Lower lobe of right lung (tissue), 2 donors: ENCODE measurements around the gene CLHC1. TPM values are rescaled to one million over a fixed set of nuclear protein-coding genes. Genes with fewer than 3 reads are reported as not detected.
"Not testable (repeated sequence)": the region's sequence is repeated elsewhere in the genome, so short reads cannot be mapped to it uniquely, and the experiment has no call there.

ENCODE experiments used
- ATAC-seq, 2 donors: fragments of 200-7000 bp; cut with Tn5 transposase; one replicate each; pipeline ENCODE4 v1.9.1; 2020 to 2022; ENCODE audit warnings: mild to moderate bottlenecking in 2 of 2, moderate library complexity in 2 of 2
- DNase-seq: peaks from one replicate; pipeline ENCODE4 v3.0.0-alpha.2; 2020
- H3K27ac ChIP-seq: fragments of 200-600 bp; one replicate; pipeline ENCODE4 v1.8.0; 2022
- H3K27me3 ChIP-seq: fragments of 200-600 bp; one replicate; pipeline ENCODE4 v1.8.0; 2022; ENCODE audit warnings: low read depth
- H3K36me3 ChIP-seq: fragments of 200-600 bp; one replicate; pipeline ENCODE4 v1.8.0; 2022; ENCODE audit warnings: mild to moderate bottlenecking
- H3K4me1 ChIP-seq: fragments of 200-600 bp; one replicate; pipeline ENCODE4 v1.8.0; 2022
- H3K4me3 ChIP-seq: fragments of 200-600 bp; one replicate; pipeline ENCODE4 v1.8.0; 2022; ENCODE audit warnings: mild to moderate bottlenecking
- H3K9me3 ChIP-seq: fragments of 200-600 bp; one replicate; pipeline ENCODE4 v1.8.0; 2022
- intact Hi-C: fragments of 100-400 bp; cut with DNase I; formaldehyde crosslinking; loops from one replicate; pipeline ENCODE4 v1.11.0; 2022
- total RNA-seq: library from RNA; stranded (reverse); fragmentation: NEBNext Ultra II Directional; extraction: Animal tissue kit (Norgen Biotek cat#: 25700); gene quantifications from one replicate; pipeline ENCODE4 v1.2.1, GENCODE V29; 2021
- TF ChIP-seq, protein P1 (sequence below): fragments of 200-600 bp; IDR thresholded peaks from one replicate; pipeline ENCODE4 v1.8.0; 2022; ENCODE audit warnings: antibody characterized with exemption, mild to moderate bottlenecking
- donor health status: DM: no; HTN: yes; CAD: no; lungs with severe emphysema.

Gene CLHC1
- total RNA-seq, 1 donor from 2014 or later: 15.2 TPM

DNA sequence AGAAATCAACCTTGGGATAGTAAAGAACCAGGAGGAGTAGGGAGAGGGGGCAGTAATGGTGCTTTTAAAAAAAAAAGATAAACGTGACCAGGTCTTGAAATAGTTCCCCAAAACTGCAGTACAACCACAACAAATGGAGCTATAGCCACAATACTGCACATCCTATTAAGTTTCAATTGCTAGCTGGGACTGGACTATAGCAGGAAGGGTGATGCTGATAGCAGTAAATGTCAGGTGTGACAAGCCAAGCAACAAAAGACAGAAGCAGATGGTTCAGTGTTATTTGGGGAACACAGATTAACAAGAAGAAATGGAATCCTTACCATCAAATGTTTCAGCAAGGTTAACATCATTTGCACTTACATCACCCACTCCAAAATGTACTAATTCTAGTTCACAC is 10.5 kb upstream of the CLHC1 start:
- no peaks in the 10 kb centered on the region for H3K9me3 ChIP-seq
- no peak overlapping the region for H3K4me3 ChIP-seq
- H3K36me3 ChIP-seq: peaks cover 82% of the 10 kb centered on the region
- intact Hi-C loops: no loop called here
- no peaks in the 10 kb centered on the region for H3K4me1 ChIP-seq
- TF ChIP-seq, protein P1, sequence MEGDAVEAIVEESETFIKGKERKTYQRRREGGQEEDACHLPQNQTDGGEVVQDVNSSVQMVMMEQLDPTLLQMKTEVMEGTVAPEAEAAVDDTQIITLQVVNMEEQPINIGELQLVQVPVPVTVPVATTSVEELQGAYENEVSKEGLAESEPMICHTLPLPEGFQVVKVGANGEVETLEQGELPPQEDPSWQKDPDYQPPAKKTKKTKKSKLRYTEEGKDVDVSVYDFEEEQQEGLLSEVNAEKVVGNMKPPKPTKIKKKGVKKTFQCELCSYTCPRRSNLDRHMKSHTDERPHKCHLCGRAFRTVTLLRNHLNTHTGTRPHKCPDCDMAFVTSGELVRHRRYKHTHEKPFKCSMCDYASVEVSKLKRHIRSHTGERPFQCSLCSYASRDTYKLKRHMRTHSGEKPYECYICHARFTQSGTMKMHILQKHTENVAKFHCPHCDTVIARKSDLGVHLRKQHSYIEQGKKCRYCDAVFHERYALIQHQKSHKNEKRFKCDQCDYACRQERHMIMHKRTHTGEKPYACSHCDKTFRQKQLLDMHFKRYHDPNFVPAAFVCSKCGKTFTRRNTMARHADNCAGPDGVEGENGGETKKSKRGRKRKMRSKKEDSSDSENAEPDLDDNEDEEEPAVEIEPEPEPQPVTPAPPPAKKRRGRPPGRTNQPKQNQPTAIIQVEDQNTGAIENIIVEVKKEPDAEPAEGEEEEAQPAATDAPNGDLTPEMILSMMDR: no peak
- H3K27ac ChIP-seq: no peak overlapping the region
- DNase-seq: no peak
- ATAC-seq: no peak
- H3K27me3 ChIP-seq: no peaks in the 10 kb centered on the region

DNA sequence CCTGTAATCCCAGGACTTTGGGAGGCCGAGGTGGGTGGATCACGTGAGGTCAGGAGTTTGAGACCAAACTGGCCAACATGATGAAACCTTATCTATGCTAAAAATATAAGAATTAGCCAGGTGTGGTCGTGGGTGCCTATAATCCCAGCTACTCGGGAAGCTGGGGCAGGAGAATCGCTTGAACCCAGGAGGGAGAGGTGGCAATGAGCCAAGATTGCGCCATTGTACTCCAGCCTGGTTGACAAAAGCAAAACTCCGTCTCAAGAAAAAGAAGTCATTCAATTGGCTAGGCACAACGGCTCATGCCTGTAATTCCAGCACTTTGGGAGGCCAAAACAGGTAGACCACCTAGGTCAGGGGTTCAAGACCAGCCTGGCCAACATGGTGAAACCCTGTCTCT is 9.5 kb upstream of the CLHC1 start:
- H3K4me1 ChIP-seq, H3K4me3 ChIP-seq, H3K27me3 ChIP-seq, H3K27ac ChIP-seq, intact Hi-C loops, DNase-seq, ATAC-seq, H3K9me3 ChIP-seq: not testable (repeated sequence)
- peaks cover 84% of the 10 kb centered on the region for H3K36me3 ChIP-seq

DNA sequence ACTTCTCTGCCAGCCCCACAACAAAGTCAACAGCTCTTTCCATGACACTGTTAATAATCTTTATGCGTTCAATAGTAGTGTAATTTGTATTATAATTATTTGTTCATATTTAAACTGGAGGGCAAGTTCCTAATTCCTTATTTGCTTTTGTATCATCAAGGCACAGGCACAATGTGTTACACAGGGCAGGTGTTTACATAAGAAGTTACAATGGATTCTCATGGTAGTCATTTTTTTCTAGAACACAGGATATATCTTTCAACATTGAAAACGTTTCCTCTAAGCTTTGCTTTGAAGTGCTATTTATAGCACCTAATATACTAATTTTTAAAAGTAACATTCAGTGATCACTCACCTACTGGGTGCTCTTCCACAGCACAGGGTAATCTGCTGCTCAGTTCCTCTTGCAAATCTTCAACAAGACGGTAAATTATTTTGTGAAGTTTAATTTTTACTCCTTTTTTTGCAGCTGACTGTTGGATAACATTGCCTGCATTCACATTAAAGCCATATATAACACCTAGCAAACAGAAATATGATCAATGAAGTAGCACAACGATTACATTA is 7.6 kb upstream of the CLHC1 start:
- ATAC-seq: no peak
- no peak for DNase-seq
- H3K27me3 ChIP-seq: no peaks in the 10 kb centered on the region
- TF ChIP-seq, protein P1: no peak
- intact Hi-C loops: no loop called here
- peaks cover 84% of the 10 kb centered on the region for H3K36me3 ChIP-seq
- no peak overlapping the region for H3K4me3 ChIP-seq
- no peaks in the 10 kb centered on the region for H3K9me3 ChIP-seq
- no peak overlapping the region for H3K27ac ChIP-seq
- peaks cover 6% of the 10 kb centered on the region for H3K4me1 ChIP-seq

DNA sequence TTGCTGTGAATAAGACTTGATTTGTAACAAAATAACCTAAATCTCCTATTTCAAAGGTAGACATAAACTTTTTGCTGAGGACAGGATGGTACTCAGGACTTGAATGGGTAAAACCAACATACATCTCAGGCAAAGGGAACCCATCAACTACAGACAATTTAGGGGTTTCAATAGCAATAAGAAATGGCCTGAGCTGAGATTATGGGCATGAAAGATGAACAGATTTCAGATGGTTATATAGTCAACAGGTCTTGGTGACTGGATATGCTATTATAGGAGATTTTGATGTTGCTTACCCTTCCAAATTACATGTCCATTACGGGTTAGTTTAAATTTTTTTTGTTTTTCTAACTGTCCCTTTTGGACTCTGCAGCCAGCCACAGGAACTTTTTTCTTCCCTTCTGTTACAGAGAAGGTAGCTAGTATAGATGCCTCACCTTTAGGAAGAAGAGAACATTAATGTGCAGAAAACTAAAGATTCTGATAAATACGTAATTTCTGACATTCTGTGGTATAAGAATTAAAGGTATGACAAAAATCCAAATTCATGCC is 5.0 kb upstream of the CLHC1 start:
- ATAC-seq: no peak
- Histone ChIP-seq H3K9me3 (no peaks in the 10 kb centered on the region), H3K27ac (no peak overlapping the region), H3K36me3 (peaks cover 69% of the 10 kb centered on the region), H3K4me1 (peaks cover 22% of the 10 kb centered on the region), H3K4me3 (no peak overlapping the region), H3K27me3 (no peaks in the 10 kb centered on the region)
- intact Hi-C loops: no loop called here
- TF ChIP-seq, protein P1: no peak
- DNase-seq: no peak

DNA sequence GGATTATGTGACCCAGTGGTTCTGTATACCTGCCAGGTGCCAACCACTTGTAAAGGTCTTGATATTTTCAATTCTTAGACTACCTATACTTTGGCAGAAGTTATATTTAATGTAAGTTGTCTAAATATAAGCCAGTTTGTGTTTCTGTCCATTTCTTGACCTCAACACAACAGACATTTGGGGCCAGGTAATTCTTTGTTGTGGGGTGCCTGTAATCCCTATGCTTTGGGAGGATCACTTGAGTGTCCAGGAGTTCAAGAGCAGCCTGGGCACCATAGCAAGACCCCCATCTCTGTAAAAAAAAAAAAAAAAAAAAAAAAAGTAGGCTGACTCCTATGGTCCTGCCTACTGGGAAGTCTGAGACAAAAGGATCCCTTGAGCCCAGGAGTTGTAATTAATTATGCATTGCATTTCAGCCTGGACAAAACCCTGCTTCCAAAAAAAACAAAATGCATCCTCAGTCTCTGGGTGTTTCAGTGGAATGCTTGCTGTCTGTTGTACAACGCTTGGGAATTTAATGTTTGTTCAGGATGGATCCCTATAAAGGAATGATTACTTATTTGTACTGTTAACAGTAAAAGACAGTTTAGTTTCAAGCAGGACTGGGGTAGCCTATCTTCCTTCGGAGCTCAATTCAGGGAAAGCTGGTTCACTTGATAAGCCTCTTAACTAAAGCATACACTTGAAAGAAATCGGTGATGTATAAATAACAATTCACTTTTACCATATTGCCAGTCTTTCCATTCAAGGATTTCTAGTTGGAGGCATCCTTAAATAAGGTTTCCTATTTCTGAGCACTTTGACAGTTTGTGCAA is 3.8 kb upstream of the CLHC1 start:
- TF ChIP-seq, protein P1: no peak
- H3K36me3 ChIP-seq: peaks cover 64% of the 10 kb centered on the region

DNA sequence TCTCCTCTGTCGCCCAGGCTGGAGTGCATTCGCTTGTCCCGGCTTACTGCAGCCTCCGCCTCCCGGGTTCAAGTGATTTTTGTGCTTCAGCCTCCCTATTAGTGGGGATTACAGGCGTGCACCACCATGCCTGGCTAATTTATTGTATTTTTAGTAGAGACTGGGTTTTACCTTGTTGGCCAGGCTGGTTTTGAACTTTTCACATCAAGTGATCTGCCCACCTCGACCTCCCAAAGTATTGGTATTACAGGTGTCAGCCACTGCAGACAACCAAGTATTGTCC is 1.5 kb upstream of the CLHC1 start:
- TF ChIP-seq, protein P1: no peak
- DNase-seq (no peak), ATAC-seq (no peak)
- no peaks in the 10 kb centered on the region for H3K27me3 ChIP-seq
- H3K36me3 ChIP-seq: peaks cover 51% of the 10 kb centered on the region
- H3K4me1 ChIP-seq: peaks cover 31% of the 10 kb centered on the region
- intact Hi-C loops: no loop called here
- H3K9me3 ChIP-seq: no peaks in the 10 kb centered on the region
- peak overlapping the region; percentile 91 for H3K27ac ChIP-seq
- peak overlapping the region; percentile 95 for H3K4me3 ChIP-seq

More for the DNA sequence above, 3.8 kb upstream of the CLHC1 start:
- intact Hi-C loops: no loop called here
- DNase-seq (no peak), ATAC-seq (no peak)
- H3K4me3 ChIP-seq: no peak overlapping the region
- H3K4me1 ChIP-seq: peaks cover 28% of the 10 kb centered on the region
- H3K27me3 ChIP-seq: no peaks in the 10 kb centered on the region
- H3K9me3 ChIP-seq: no peaks in the 10 kb centered on the region
- H3K27ac ChIP-seq: no peak overlapping the region
